ENCODE measurements around the gene CLEC17A.

- no peak for TF ChIP-seq CTCF (IDR thresholded peaks at IDR 0.05)
- TF ChIP-seq POLR2A (IDR thresholded peaks at IDR 0.05): no peak
These were observed 72.8 kb downstream of the CLEC17A start for GRCh38 chr19:14655726-14656125.
